Thoracic aorta (tissue), 2 donors: ENCODE results near the gene TMC3. TPM values are rescaled to one million over a fixed set of nuclear protein-coding genes. Genes with fewer than 3 reads are reported as not detected.

Experiments used
- ATAC-seq: fragments of 150-250 bp; one replicate; pipeline ENCODE4 v1.8.0; 2017; ENCODE audit warnings: low read depth; ENCODE audit not compliant: insufficient number of reproducible peaks, low FRiP score
- DNase-seq: peaks from one replicate; pipeline ENCODE4 v3.0.0-alpha.2; 2020; ENCODE audit warnings: low spot score
- H3K27ac ChIP-seq, 2 donors: fragments of 200-600 bp; sonication (generic); 1 replicate in 1 of 2; 2 replicates in 1 of 2; pipeline ENCODE4 v1.5.1; 2016; ENCODE audit warnings: mild to moderate bottlenecking in 2 of 2, moderate library complexity in 2 of 2
- H3K27me3 ChIP-seq: fragments of 200-600 bp; sonication (generic); replicated peaks from 2 replicates; pipeline ENCODE4 v1.6.0; 2016; ENCODE audit warnings: mild to moderate bottlenecking; ENCODE audit not compliant: insufficient read depth
- H3K36me3 ChIP-seq: fragments of 200-600 bp; sonication (generic); one replicate; pipeline ENCODE4 v1.5.1; 2016
- H3K4me1 ChIP-seq, 2 donors: fragments of 200-600 bp; sonication (generic); 1 replicate in 1 of 2; 2 replicates in 1 of 2; pipeline versions ENCODE4 v1.5.1 to v1.6.0; 2016; ENCODE audit warnings: low read depth in 2 of 2, mild to moderate bottlenecking in 1 of 2; ENCODE audit not compliant: control insufficient read depth in 1 of 2
- H3K4me3 ChIP-seq: fragments of 200-600 bp; sonication (generic); 2 replicates; pipeline ENCODE4 v1.5.1; 2016; ENCODE audit warnings: mild to moderate bottlenecking
- H3K9me3 ChIP-seq: fragments of 200-600 bp; sonication (generic); 2 replicates; pipeline ENCODE4 v1.5.1; 2016
- total RNA-seq, 2 donors: library from RNA; depleted of rRNA; stranded (reverse); fragments of >200 nt; gene quantifications; one replicate each; pipeline versions ENCODE4 v1.1.0 to v1.2.3, GENCODE V29; 2016
- TF ChIP-seq, protein P1 (sequence below): fragments of 200-600 bp; sonication (generic); IDR thresholded peaks from one replicate; pipeline ENCODE4 v1.5.1; 2019; ENCODE audit warnings: antibody characterized with exemption

The TMC3 gene
- total RNA-seq, 2 donors from 2014 or later, result 0.54 TPM; not detected in 1

DNA sequence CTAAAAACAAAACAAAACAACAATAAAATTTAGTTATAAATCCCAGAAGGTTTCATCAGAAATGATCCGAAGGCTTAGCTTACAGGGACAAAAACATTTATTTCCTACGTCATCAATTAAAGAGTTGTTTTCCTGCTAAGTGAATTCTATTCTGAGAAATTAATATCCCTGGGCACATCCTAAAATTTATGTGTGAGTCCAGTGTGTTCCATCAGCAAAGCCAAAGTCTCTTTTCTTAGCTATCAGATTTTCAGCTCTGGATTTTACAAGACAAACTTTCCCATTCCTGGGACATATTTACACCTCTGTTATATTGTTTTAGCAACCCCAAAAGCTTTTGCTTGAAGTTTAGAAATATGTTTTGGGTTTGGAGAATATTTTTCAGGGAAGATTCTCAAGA, 4.4 kb upstream of the TMC3 start:
- no peak for DNase-seq
- H3K4me1 ChIP-seq, result no peaks in the 10 kb centered on the region
- no peaks in the 10 kb centered on the region for H3K27me3 ChIP-seq
- no peak overlapping the region for H3K4me3 ChIP-seq
- H3K36me3 ChIP-seq, result no peaks in the 10 kb centered on the region
- H3K9me3 ChIP-seq, result no peaks in the 10 kb centered on the region
- TF ChIP-seq, protein P1, sequence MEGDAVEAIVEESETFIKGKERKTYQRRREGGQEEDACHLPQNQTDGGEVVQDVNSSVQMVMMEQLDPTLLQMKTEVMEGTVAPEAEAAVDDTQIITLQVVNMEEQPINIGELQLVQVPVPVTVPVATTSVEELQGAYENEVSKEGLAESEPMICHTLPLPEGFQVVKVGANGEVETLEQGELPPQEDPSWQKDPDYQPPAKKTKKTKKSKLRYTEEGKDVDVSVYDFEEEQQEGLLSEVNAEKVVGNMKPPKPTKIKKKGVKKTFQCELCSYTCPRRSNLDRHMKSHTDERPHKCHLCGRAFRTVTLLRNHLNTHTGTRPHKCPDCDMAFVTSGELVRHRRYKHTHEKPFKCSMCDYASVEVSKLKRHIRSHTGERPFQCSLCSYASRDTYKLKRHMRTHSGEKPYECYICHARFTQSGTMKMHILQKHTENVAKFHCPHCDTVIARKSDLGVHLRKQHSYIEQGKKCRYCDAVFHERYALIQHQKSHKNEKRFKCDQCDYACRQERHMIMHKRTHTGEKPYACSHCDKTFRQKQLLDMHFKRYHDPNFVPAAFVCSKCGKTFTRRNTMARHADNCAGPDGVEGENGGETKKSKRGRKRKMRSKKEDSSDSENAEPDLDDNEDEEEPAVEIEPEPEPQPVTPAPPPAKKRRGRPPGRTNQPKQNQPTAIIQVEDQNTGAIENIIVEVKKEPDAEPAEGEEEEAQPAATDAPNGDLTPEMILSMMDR, result no peak
- H3K27ac ChIP-seq, result no peak overlapping the region
- no peak for ATAC-seq

DNA sequence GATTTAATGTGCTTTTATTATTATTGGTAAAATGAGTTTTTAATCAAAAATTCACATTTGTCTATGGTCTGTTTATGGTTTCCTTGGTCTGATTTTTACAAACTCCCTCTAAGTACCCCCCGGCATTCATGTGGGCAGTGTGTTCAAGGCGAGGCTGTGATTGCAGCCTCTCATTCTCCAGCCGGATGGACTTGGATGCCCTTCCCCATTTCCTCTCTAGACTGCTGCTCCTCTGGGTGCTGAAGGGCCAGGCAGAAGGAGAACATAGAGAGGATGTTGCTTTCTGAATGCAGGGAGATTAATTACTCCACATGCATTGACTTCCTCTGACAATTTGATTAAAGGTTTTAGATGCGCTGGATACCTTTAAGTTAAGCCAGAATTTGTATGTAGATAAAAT, 3.9 kb upstream of the TMC3 start:
- no peak overlapping the region for H3K27ac ChIP-seq
- H3K27me3 ChIP-seq, result no peaks in the 10 kb centered on the region
- no peak for ATAC-seq
- no peak overlapping the region for H3K4me3 ChIP-seq
- no peaks in the 10 kb centered on the region for H3K4me1 ChIP-seq
- H3K9me3 ChIP-seq, result no peaks in the 10 kb centered on the region
- H3K36me3 ChIP-seq, result no peaks in the 10 kb centered on the region
- DNase-seq, result no peak
- TF ChIP-seq, protein P1, result no peak

DNA sequence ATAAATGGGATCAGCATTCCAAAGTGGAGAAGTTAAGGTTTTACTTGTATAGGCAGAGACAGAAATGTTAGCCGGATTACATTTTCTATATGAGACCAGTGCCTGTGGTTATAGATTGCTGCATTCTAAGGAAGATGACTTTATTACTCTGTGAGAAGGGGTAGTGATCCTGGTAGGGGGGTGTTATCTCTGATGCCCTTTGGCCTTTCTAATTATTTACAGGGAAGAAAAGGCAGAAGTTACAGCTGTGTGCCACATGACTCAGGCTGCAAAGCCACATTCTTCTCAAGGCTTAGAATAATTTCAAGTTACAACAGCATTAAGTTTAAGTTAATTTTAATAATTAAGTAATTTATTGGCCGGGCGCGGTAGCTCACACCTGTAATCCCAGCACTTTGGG, 2.2 kb upstream of the TMC3 start:
- Histone ChIP-seq H3K27ac (no peak overlapping the region), H3K4me3 (no peak overlapping the region), H3K4me1 (no peaks in the 10 kb centered on the region), H3K27me3 (no peaks in the 10 kb centered on the region), H3K9me3 (no peaks in the 10 kb centered on the region), H3K36me3 (no peaks in the 10 kb centered on the region)
- TF ChIP-seq, protein P1, result no peak
- ATAC-seq (no peak), DNase-seq (no peak)

DNA sequence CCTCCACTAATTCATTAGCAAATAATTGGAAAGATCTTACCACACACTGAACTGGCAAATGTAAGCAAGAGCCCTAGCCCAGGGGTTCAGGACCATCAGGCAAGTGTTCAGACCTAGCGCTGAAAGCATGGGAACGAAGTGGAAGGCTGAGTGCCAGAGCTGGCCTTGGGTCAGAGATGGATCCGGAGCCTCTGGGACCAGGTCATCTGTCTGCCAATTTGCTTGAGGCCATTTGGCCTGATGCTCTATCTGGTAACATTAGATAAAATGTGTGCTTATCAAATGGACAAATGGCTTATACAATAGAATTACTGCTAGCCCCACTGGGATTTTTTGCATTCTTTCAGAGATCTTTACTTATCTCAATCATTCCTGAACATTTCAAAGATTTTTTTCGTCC, 1.4 kb upstream of the TMC3 start:
- ATAC-seq (no peak), DNase-seq (no peak)
- TF ChIP-seq, protein P1, result no peak
- H3K27ac ChIP-seq, result no peak overlapping the region
- no peak overlapping the region for H3K4me3 ChIP-seq
- H3K4me1 ChIP-seq, result no peaks in the 10 kb centered on the region
- H3K36me3 ChIP-seq, result no peaks in the 10 kb centered on the region
- no peaks in the 10 kb centered on the region for H3K27me3 ChIP-seq
- no peaks in the 10 kb centered on the region for H3K9me3 ChIP-seq

DNA sequence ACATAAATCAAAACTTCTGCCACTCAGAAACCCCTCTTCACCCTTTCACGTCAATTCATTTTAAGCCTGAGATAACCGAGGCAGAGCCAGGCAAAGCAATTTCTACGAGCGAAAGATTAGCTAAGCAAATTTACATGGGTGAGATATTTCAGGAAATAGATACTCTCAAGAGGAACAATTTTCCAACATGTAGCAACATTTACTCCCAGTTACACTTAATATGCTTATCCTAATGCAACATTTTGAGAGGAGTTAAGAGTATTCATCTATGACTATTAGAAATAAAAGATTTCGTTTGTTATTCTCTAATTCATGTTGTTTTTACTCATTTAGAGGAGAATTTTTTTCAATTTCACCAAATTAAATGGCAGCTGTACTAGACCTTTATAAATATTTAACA, 837 bp downstream of the TMC3 start:
- Histone ChIP-seq H3K27ac (no peak overlapping the region), H3K4me1 (no peaks in the 10 kb centered on the region), H3K4me3 (no peak overlapping the region), H3K36me3 (no peaks in the 10 kb centered on the region), H3K27me3 (no peaks in the 10 kb centered on the region), H3K9me3 (no peaks in the 10 kb centered on the region)
- ATAC-seq, result no peak
- no peak for DNase-seq
- TF ChIP-seq, protein P1, result no peak
